Activated CD4-positive, alpha-beta T cell treated with anti-CD3 and anti-CD28 coated beads, Interleukin-2, amount 10 ng/mL, durations not matched to agents 24 days and 14 days (primary cell): ENCODE data around the gene LRRC37A3. TPM values are rescaled to one million over a fixed set of nuclear protein-coding genes. Genes with fewer than 3 reads are reported as not detected.
"Not testable (repeated sequence)": the region's sequence is repeated elsewhere in the genome, so short reads cannot be mapped to it uniquely, and the experiment has no call there.

Experiments
- DNase-seq: peaks from one replicate; pipeline ENCODE4 v3.0.0; 2022
- H3K27ac Mint-ChIP-seq: one replicate; pipeline ENCODE4 v1.8.0; 2022; ENCODE audit warnings: mild to moderate bottlenecking, mixed read lengths
- H3K27me3 Mint-ChIP-seq: one replicate; pipeline ENCODE4 v1.8.0; 2022; ENCODE audit warnings: mixed read lengths
- H3K36me3 Mint-ChIP-seq: one replicate; pipeline ENCODE4 v1.8.0; 2022; ENCODE audit warnings: low read depth, mild to moderate bottlenecking, mixed read lengths
- H3K4me1 Mint-ChIP-seq: one replicate; pipeline ENCODE4 v1.8.0; 2021; ENCODE audit warnings: mixed read lengths
- H3K4me3 Mint-ChIP-seq: one replicate; pipeline ENCODE4 v1.8.0; 2022; ENCODE audit warnings: mild to moderate bottlenecking, moderate library complexity, mixed read lengths
- H3K9me3 Mint-ChIP-seq: one replicate; pipeline ENCODE4 v1.8.0; 2021; ENCODE audit warnings: mixed read lengths
- intact Hi-C: fragments of 100-400 bp; cut with micrococcal nuclease; formaldehyde crosslinking; loops from one replicate; pipeline ENCODE4 v1.15.1; 2023
- total RNA-seq: library from RNA; stranded (reverse); gene quantifications from 2 replicates; pipeline ENCODE4 v1.2.3, GENCODE V29; 2022

The LRRC37A3 gene
- 8.3 and 12.8 TPM in 2 replicates for total RNA-seq

- H3K27ac Mint-ChIP-seq: peak within 1 kb of the TSS; percentile 91
- H3K27me3 Mint-ChIP-seq, intact Hi-C loops: not testable (repeated sequence)
Measured at GRCh38 chr17:64919289-64920025, at the start of gene LRRC37A3. TSS of gene LRRC37A3 (minus strand) at chr17:64919478. CDS start at chr17:64897257, 22,221 bp downstream.

GRCh38 chr17:64965873-64966287, 46.6 kb upstream of the LRRC37A3 start:
- intact Hi-C loops, H3K9me3 Mint-ChIP-seq, H3K36me3 Mint-ChIP-seq, H3K27me3 Mint-ChIP-seq: not testable (repeated sequence)
- Mint-ChIP-seq H3K4me1 (peaks cover 53% of the 10 kb centered on the region), H3K27ac (peak overlapping the region; percentile 74), H3K4me3 (peak overlapping the region; percentile 69)
- peak; percentile 94 for DNase-seq

More at GRCh38 chr17:64919289-64920025, at the start of gene LRRC37A3:
- Mint-ChIP-seq H3K4me1 (peaks cover 14% of the 10 kb centered on the region), H3K4me3 (peak within 1 kb of the TSS; percentile 86)
- not testable (repeated sequence) for H3K9me3 Mint-ChIP-seq, H3K36me3 Mint-ChIP-seq
- DNase-seq: peak; percentile 100

GRCh38 chr17:64965256-64965872, 46.1 kb upstream of the LRRC37A3 start:
- peak overlapping the region; percentile 74 for H3K27ac Mint-ChIP-seq
- peak; percentile 54 for DNase-seq
- intact Hi-C loops, H3K9me3 Mint-ChIP-seq, H3K27me3 Mint-ChIP-seq, H3K36me3 Mint-ChIP-seq: not testable (repeated sequence)
- peak overlapping the region; percentile 69 for H3K4me3 Mint-ChIP-seq
- H3K4me1 Mint-ChIP-seq: peaks cover 50% of the 10 kb centered on the region

GRCh38 chr17:64964796-64965195, 45.5 kb upstream of the LRRC37A3 start:
- H3K27me3 Mint-ChIP-seq: no peaks in the 10 kb centered on the region
- intact Hi-C loops: loop anchor here (5.0 kb wide), 2 partner anchors 37 to 117 kb away; no protein-coding TSS in a partner anchor
- H3K4me3 Mint-ChIP-seq: peak overlapping the region; percentile 49
- peak; percentile 34 for DNase-seq
- H3K4me1 Mint-ChIP-seq: peaks cover 49% of the 10 kb centered on the region
- H3K9me3 Mint-ChIP-seq: no peaks in the 10 kb centered on the region
- H3K36me3 Mint-ChIP-seq: peaks cover 3% of the 10 kb centered on the region
- H3K27ac Mint-ChIP-seq: peak overlapping the region; percentile 51

- not testable (repeated sequence) for H3K4me3 Mint-ChIP-seq, H3K9me3 Mint-ChIP-seq, H3K36me3 Mint-ChIP-seq, H3K27me3 Mint-ChIP-seq
- Mint-ChIP-seq H3K4me1 (peaks cover 44% of the 10 kb centered on the region), H3K27ac (peak overlapping the region; percentile 41)
- intact Hi-C loops: loop anchor here (2.0 to 5.0 kb wide), 3 partner anchors 37 to 235 kb away; no protein-coding TSS in a partner anchor
- DNase-seq: peak; percentile 51
Measured at GRCh38 chr17:64963814-64964213, 44.5 kb upstream of the LRRC37A3 start.

- H3K9me3 Mint-ChIP-seq, H3K27me3 Mint-ChIP-seq, H3K36me3 Mint-ChIP-seq, H3K4me3 Mint-ChIP-seq, H3K27ac Mint-ChIP-seq: not testable (repeated sequence)
- peaks cover 25% of the 10 kb centered on the region for H3K4me1 Mint-ChIP-seq
- DNase-seq: peak; percentile 93
- intact Hi-C loops: loop anchor here (2.0 to 5.0 kb wide), 3 partner anchors 34 to 237 kb away; no protein-coding TSS in a partner anchor
Measured at GRCh38 chr17:64961563-64962378, 42.5 kb upstream of the LRRC37A3 start.

- H3K36me3 Mint-ChIP-seq: no peaks in the 10 kb centered on the region
- H3K9me3 Mint-ChIP-seq: no peaks in the 10 kb centered on the region
- no peak for DNase-seq
- H3K27ac Mint-ChIP-seq: no peak overlapping the region
- intact Hi-C loops: no loop called here
- H3K27me3 Mint-ChIP-seq: peaks cover 5% of the 10 kb centered on the region
- no peak overlapping the region for H3K4me3 Mint-ChIP-seq
- no peaks in the 10 kb centered on the region for H3K4me1 Mint-ChIP-seq
Measured at GRCh38 chr17:64951877-64952276, 32.6 kb upstream of the LRRC37A3 start.

GRCh38 chr17:64950871-64951270, 31.6 kb upstream of the LRRC37A3 start:
- no peak overlapping the region for H3K4me3 Mint-ChIP-seq
- H3K27me3 Mint-ChIP-seq: peaks cover 11% of the 10 kb centered on the region
- DNase-seq: peak; percentile 33
- no peaks in the 10 kb centered on the region for H3K9me3 Mint-ChIP-seq
- H3K27ac Mint-ChIP-seq: no peak overlapping the region
- H3K4me1 Mint-ChIP-seq: peaks cover 3% of the 10 kb centered on the region
- intact Hi-C loops: no loop called here
- H3K36me3 Mint-ChIP-seq: no peaks in the 10 kb centered on the region

- Mint-ChIP-seq H3K36me3 (no peaks in the 10 kb centered on the region), H3K27ac (no peak overlapping the region), H3K27me3 (peaks cover 16% of the 10 kb centered on the region), H3K4me1 (peaks cover 3% of the 10 kb centered on the region), H3K9me3 (no peaks in the 10 kb centered on the region), H3K4me3 (no peak overlapping the region)
- DNase-seq: no peak
- intact Hi-C loops: no loop called here
Measured at GRCh38 chr17:64947152-64947551, 27.9 kb upstream of the LRRC37A3 start.

GRCh38 chr17:64941761-64942160, 22.5 kb upstream of the LRRC37A3 start:
- DNase-seq: peak; percentile 27
- Mint-ChIP-seq H3K4me1 (peaks cover 15% of the 10 kb centered on the region), H3K27ac (no peak overlapping the region), H3K4me3 (no peak overlapping the region), H3K36me3 (peaks cover 2% of the 10 kb centered on the region), H3K27me3 (peaks cover 21% of the 10 kb centered on the region), H3K9me3 (no peaks in the 10 kb centered on the region)
- intact Hi-C loops: no loop called here

- DNase-seq: peak; percentile 44
- no peaks in the 10 kb centered on the region for H3K9me3 Mint-ChIP-seq
- peaks cover 12% of the 10 kb centered on the region for H3K4me1 Mint-ChIP-seq
- peaks cover 2% of the 10 kb centered on the region for H3K36me3 Mint-ChIP-seq
- no peak overlapping the region for H3K27ac Mint-ChIP-seq
- intact Hi-C loops: no loop called here
- H3K4me3 Mint-ChIP-seq: no peak overlapping the region
- peaks cover 17% of the 10 kb centered on the region for H3K27me3 Mint-ChIP-seq
Measured at GRCh38 chr17:64941045-64941444, 21.8 kb upstream of the LRRC37A3 start.

- peaks cover 2% of the 10 kb centered on the region for H3K36me3 Mint-ChIP-seq
- DNase-seq: peak; percentile 44
- H3K9me3 Mint-ChIP-seq: no peaks in the 10 kb centered on the region
- peaks cover 13% of the 10 kb centered on the region for H3K27me3 Mint-ChIP-seq
- peaks cover 12% of the 10 kb centered on the region for H3K4me1 Mint-ChIP-seq
- H3K27ac Mint-ChIP-seq: no peak overlapping the region
- intact Hi-C loops: no loop called here
- H3K4me3 Mint-ChIP-seq: no peak overlapping the region
Measured at GRCh38 chr17:64940055-64940454, 20.8 kb upstream of the LRRC37A3 start.

GRCh38 chr17:64938925-64939474, 19.7 kb upstream of the LRRC37A3 start:
- H3K27ac Mint-ChIP-seq: no peak overlapping the region
- DNase-seq: peak; percentile 83
- no peaks in the 10 kb centered on the region for H3K9me3 Mint-ChIP-seq
- intact Hi-C loops: no loop called here
- H3K27me3 Mint-ChIP-seq: peaks cover 13% of the 10 kb centered on the region
- H3K36me3 Mint-ChIP-seq: peaks cover 2% of the 10 kb centered on the region
- no peak overlapping the region for H3K4me3 Mint-ChIP-seq
- H3K4me1 Mint-ChIP-seq: peaks cover 12% of the 10 kb centered on the region
